H1 (cell line): ENCODE data around the gene PSPH. TPM values are rescaled to one million over a fixed set of nuclear protein-coding genes. Genes with fewer than 3 reads are reported as not detected.
A peak's percentile ranks its signal among the peaks of the same experiment; 100 is the strongest.

Source experiments
- BCL11A ChIP-seq, 2 experiments: IDR thresholded peaks; one replicate each; pipeline ENCODE4 v1.6.1; 2011; ENCODE audit warnings: low read depth in 2 of 2, low read length in 2 of 2, mild to moderate bottlenecking in 2 of 2
- JUND ChIP-seq: IDR thresholded peaks from 2 replicates; pipeline ENCODE4 v1.6.1; 2011; ENCODE audit warnings: mild to moderate bottlenecking, improper control_type of control experiment, low read length
- RBBP5 ChIP-seq: IDR thresholded peaks from 2 replicates; pipeline ENCODE4 v1.7.1; 2012; ENCODE audit warnings: low read depth, mild to moderate bottlenecking, inconsistent platforms, low read length, moderate library complexity, borderline replicate concordance
- SIX5 ChIP-seq: IDR thresholded peaks from 2 replicates; pipeline ENCODE4 v1.6.1; 2011; ENCODE audit warnings: mild to moderate bottlenecking, low read depth, low read length
- TBP ChIP-seq: IDR thresholded peaks from 2 replicates; pipeline ENCODE4 v1.6.1; 2011; ENCODE audit warnings: low read depth, low read length, improper control_type of control experiment
- polyA plus RNA-seq, 7 experiments: library from polyadenylated mRNA; depleted of rRNA in 3 of 7; stranded (reverse) in 5 of 7; unstranded in 2 of 7; fragments of >200 nt in 5 of 7; fragments of 200-250 nt in 2 of 7; gene quantifications; 1 replicate in 5 of 7; 2 replicates in 1 of 7; 4 replicates in 1 of 7; pipeline versions ENCODE4 v1.2.1 to v1.2.3, GENCODE V29; 2011 to 2013; ENCODE audit warnings: missing spikeins in 2 of 7, mixed read lengths in 2 of 7
- total RNA-seq: library from RNA; stranded (reverse); fragmentation: NEBNext Ultra II Directional; extraction: Animal tissue kit (Norgen Biotek cat#: 25700); gene quantifications from 2 replicates; pipeline ENCODE4 v1.2.1, GENCODE V29; 2021

The PSPH gene
- total and polyA plus RNA-seq, 2 of the 8 experiments (the other 6 are each of a cell fraction or from before 2014, with no cell fraction given): 31.0 to 64.8 TPM

GRCh38 chr7:55964261-55965099 is 86.8 kb downstream of the PSPH start, which contains the start of gene NIPSNAP2 (continued):
- no peak for TF ChIP-seq BCL11A (IDR thresholded peaks at IDR 0.05; ENCODE audit: low read depth in 2 of 2, low read length in 2 of 2)
- TF ChIP-seq RBBP5: no peak; the same call in 1 of the 2 replicates
- no peak for TF ChIP-seq SIX5
- no peak for TF ChIP-seq JUND
- TF ChIP-seq TBP: peak; percentile 51; the same call in 1 of the 2 replicates
